Uterus (tissue), 4 donors: ENCODE data around the gene PAAF1. TPM values are rescaled to one million over a fixed set of nuclear protein-coding genes. Genes with fewer than 3 reads are reported as not detected.
"Not testable (repeated sequence)": the region's sequence is repeated elsewhere in the genome, so short reads cannot be mapped to it uniquely, and the experiment has no call there.

Experiments
- DNase-seq, 2 donors: peaks; one replicate each; pipeline ENCODE4 v3.0.0-alpha.2; 2019 to 2020
- H3K27ac ChIP-seq, 2 donors: fragments of 200-600 bp; sonication (generic); 1 replicate in 1 of 2; 2 replicates in 1 of 2; pipeline ENCODE4 v1.5.1; 2016 to 2018
- H3K27me3 ChIP-seq, 2 donors: fragments of 200-600 bp; sonication (generic); one replicate each; pipeline ENCODE4 v1.5.1; 2018 to 2019; ENCODE audit warnings: control low read depth in 1 of 2
- H3K36me3 ChIP-seq, 2 donors: fragments of 200-600 bp; sonication (generic); one replicate each; pipeline ENCODE4 v1.5.1; 2019; ENCODE audit warnings: control low read depth in 1 of 2
- H3K4me1 ChIP-seq, 2 donors: fragments of 200-600 bp; sonication (generic); one replicate each; pipeline ENCODE4 v1.5.1; 2018 to 2019; ENCODE audit warnings: control low read depth in 1 of 2
- H3K4me3 ChIP-seq, 2 donors: fragments of 200-600 bp; sonication (generic); 1 replicate in 1 of 2; 2 replicates in 1 of 2; pipeline ENCODE4 v1.5.1; 2018 to 2019; ENCODE audit warnings: mild to moderate bottlenecking in 1 of 2
- H3K9me3 ChIP-seq, 2 donors: fragments of 200-600 bp; sonication (generic); one replicate each; pipeline ENCODE4 v1.5.1; 2019; ENCODE audit warnings: control low read depth in 1 of 2
- CTCF ChIP-seq, 4 experiments: fragments of 200-600 bp in 2 of 4; fragments of 450-650 bp in 2 of 4; sonication (generic) in 2 of 4; IDR thresholded peaks; one replicate each; pipeline ENCODE4 v1.5.1; 2016 to 2019; ENCODE audit warnings: antibody characterized with exemption in 4 of 4, mild to moderate bottlenecking in 2 of 4, moderate library complexity in 1 of 4
- POLR2A ChIP-seq, 2 donors: fragments of 450-650 bp; IDR thresholded peaks; one replicate each; pipeline ENCODE4 v1.6.1; 2016; ENCODE audit warnings: antibody characterized with exemption in 2 of 2, mild to moderate bottlenecking in 1 of 2, moderate library complexity in 1 of 2
- intact Hi-C: fragments of 100-400 bp; cut with DNase I; formaldehyde crosslinking; loops from one replicate; pipeline ENCODE4 v1.15.1; 2023; ENCODE audit warnings: low total_unique reads
- total RNA-seq, 4 donors: library from RNA; depleted of rRNA in 3 of 4; stranded (reverse); fragments of >200 nt in 3 of 4; gene quantifications; one replicate each; pipeline versions ENCODE4 v1.1.0 to v1.2.4, GENCODE V29; 2014 to 2023
- donor health status: DM: yes; HTN: yes; CAD: no.

Gene PAAF1
- total RNA-seq, 4 donors from 2014 or later = 0.59 to 20.8 (median 9.0) TPM

DNA sequence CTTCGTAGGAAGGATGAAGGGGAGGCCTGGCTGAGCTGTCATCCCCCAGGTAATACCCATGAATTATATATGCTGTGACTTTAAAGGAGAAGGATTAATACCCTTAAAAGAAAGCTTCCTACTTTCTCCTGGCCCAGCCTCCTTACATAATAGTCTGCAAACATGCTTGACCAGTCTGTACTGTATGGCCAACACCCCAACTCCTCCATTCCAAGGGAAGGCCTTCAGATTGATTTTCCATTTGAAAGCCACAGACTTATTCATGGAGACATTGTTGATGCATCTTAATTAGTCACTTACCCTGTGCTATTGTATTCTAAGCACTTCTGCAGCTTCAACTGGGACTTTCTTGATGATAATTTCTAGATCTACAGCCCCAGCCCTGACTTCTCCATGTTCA is 2.0 kb downstream of the PAAF1 start:
- no peak for DNase-seq
- Histone ChIP-seq H3K9me3 (no peaks in the 10 kb centered on the region), H3K36me3 (no peaks in the 10 kb centered on the region), H3K4me1 (peaks cover 0 to 11% of the 10 kb centered on the region in 2 donors), H3K4me3 (no peak overlapping the region), H3K27me3 (no peaks in the 10 kb centered on the region), H3K27ac (no peak overlapping the region)
- intact Hi-C loops = no loop called here
- TF ChIP-seq CTCF (IDR thresholded peaks at IDR 0.05) (no peak), POLR2A (IDR thresholded peaks at IDR 0.05) (no peak)

DNA sequence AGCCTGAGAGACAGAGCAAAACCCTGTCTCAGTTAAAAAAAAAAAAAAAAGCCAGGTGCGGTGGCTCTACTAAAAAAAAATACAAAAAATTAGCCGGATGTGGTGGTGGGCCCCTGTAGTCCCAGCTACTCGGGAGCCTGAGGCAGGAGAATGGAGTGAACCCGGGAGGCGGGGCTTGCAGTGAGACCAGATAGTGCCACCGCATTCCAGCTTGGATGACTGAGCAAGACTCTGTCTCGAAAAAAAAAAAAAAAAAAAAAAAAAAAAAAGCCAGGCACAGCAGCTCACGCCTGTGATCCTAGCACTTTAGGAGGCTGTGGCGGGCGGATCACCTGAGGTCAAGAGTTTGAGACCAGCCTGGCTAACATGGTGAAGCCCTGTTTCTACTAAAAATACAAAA is 3.6 kb downstream of the PAAF1 start:
- H3K36me3 ChIP-seq, H3K9me3 ChIP-seq, H3K27ac ChIP-seq, H3K4me3 ChIP-seq, intact Hi-C loops, DNase-seq, H3K27me3 ChIP-seq: not testable (repeated sequence)
- peaks cover 0 to 11% of the 10 kb centered on the region in 2 donors for H3K4me1 ChIP-seq

DNA sequence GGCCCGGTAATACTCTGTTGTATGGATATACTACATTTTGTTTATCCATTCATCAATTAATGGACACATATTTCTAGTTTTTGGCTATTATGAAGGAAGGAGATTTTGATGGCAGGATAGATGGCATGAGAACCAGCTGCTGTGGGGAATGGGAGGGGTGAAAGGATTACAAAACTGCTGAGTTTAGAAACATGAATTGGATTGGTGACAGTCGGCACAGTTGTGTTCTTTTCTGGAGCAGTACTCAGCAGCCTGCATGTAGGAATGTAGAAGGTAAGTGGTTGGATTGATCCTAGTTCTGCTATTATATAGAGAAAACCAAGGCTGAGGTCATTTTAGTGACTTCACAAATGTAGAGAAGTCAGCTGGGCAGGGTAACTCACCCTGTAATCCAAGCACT is 7.1 kb downstream of the PAAF1 start:
- Histone ChIP-seq H3K9me3 (no peaks in the 10 kb centered on the region), H3K4me1 (no peaks in the 10 kb centered on the region), H3K27me3 (no peaks in the 10 kb centered on the region), H3K4me3 (no peak overlapping the region), H3K36me3 (no peaks in the 10 kb centered on the region), H3K27ac (no peak overlapping the region)
- TF ChIP-seq CTCF (IDR thresholded peaks at IDR 0.05) (no peak), POLR2A (IDR thresholded peaks at IDR 0.05) (no peak)
- no peak for DNase-seq
- intact Hi-C loops = no loop called here

GRCh38 chr11:73888244-73888643 is 11.4 kb downstream of the PAAF1 start:
- Histone ChIP-seq H3K36me3 (no peaks in the 10 kb centered on the region), H3K27me3 (no peaks in the 10 kb centered on the region), H3K4me3 (no peak overlapping the region), H3K9me3 (no peaks in the 10 kb centered on the region), H3K4me1 (no peaks in the 10 kb centered on the region), H3K27ac (no peak overlapping the region)
- no peak for TF ChIP-seq POLR2A (IDR thresholded peaks at IDR 0.05)
- TF ChIP-seq CTCF (IDR thresholded peaks at IDR 0.05) = no peak
- intact Hi-C loops = no loop called here
- no peak for DNase-seq

DNA sequence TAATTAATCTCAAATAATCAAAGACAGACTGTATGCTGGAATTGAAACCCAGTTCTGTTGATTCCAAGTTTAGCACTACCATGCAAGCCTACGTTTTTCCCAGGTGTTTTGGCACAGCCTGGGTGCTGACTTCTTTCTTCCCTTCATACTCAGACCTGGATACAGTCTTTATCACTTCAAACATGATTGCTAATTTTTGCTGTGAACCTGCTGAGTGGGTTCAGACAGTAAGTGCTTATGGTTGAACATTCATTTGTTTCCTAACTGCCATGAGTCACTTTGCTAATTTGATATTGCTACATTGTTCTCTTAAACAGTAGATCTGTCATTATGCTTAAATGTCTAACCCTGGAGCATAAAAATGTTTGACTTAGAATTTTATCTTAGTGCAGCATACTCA is 12.2 kb downstream of the PAAF1 start:
- Histone ChIP-seq H3K4me3 (no peak overlapping the region), H3K9me3 (no peaks in the 10 kb centered on the region), H3K27me3 (no peaks in the 10 kb centered on the region), H3K27ac (no peak overlapping the region), H3K4me1 (no peaks in the 10 kb centered on the region), H3K36me3 (no peaks in the 10 kb centered on the region)
- TF ChIP-seq POLR2A (IDR thresholded peaks at IDR 0.05) (no peak), CTCF (IDR thresholded peaks at IDR 0.05) (no peak)
- DNase-seq = no peak
- intact Hi-C loops = no loop called here

DNA sequence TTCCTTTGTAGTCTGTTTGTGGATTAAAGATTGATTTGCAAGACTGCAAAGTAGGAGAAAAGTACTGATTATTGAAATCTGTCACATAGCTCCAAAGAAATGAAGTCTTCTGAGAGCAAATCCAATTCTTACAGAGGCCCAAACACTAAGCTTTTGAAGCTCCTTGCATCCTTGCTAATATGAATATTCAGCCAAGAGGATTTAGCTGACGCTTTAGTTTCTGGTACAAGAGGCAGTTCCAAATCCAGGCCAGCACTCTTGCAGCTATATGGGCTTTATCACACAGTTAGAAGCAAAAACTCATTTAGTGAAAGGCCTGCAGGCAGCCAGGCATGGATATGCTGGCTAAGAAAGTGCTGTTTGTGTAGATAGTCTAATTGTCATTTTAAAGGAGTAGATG is 12.7 kb downstream of the PAAF1 start:
- H3K4me3 ChIP-seq = no peak overlapping the region

More for the DNA sequence above, 12.7 kb downstream of the PAAF1 start:
- H3K27me3 ChIP-seq = no peaks in the 10 kb centered on the region
- H3K36me3 ChIP-seq = no peaks in the 10 kb centered on the region
- H3K27ac ChIP-seq = no peak overlapping the region
- H3K4me1 ChIP-seq = no peaks in the 10 kb centered on the region
- H3K9me3 ChIP-seq = no peaks in the 10 kb centered on the region
- TF ChIP-seq POLR2A (IDR thresholded peaks at IDR 0.05) = no peak
- no peak for TF ChIP-seq CTCF (IDR thresholded peaks at IDR 0.05)
- DNase-seq = no peak
- intact Hi-C loops = no loop called here
